NCI-H2081 (cell line): Measurements from ENCODE around the gene FEN1.

Experiments
- DNase-seq, 2 experiments: peaks; one replicate each; lab custom pipeline; 2025; lab: John Stamatoyannopoulos, UW

The FEN1 gene

DNA sequence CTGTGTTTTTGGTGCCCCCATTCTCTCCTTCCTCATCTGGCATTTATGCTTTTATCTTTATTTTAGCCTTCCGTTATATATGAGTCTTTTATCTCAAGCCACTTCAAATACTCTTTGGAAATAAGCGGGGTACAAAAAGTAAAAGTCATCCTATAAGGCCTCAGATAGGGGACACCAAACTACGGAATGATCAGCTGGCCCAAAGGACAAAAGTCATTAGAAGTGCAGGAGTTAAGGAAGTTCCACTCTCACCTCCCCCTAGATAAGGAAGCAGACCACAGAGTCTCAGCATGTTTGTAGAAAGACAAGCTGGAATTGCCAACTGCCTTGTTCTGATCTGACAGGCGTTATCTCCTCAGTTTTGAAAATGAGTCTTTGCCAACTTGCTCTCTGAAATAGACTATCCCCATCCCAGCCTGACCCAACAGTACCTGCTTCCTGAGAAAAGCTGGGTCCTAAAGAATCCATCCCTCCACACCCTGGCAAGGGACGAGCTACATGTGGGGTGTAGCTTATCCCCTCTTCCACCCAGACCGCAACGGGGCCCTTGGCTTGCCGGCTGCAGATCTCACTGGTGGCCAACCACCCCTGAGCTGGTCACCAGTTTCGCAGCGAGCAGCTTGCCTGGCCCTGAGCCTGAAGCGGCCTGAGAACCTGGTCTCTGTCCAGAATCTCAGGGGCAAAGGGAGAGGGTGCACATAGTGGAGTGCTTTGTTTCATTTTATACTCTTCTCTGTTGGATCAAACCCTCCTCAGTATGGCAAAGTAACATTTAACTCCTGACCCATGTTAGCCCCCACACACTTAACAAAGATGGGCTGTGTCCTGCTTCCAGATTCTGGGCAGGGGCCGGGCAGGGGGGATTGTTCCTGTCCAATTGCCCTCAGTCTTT is 49.2 kb downstream of the FEN1 start:
- no peak for DNase-seq

DNA sequence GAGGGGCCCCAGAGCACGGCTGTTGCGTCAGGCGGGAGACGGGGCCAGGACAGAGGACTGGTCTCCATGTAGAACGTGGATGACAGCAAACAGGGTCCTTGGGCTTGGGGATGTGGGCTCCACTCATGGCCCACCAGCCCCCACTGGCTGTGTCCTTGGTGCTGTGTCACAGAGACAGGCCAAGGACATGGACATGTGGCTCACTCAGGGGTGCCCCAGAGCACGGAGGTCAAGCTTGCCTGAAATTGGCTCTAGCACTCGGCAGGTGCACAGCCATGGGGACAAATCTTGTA is 49.8 kb downstream of the FEN1 start:
- no peak for DNase-seq

DNA sequence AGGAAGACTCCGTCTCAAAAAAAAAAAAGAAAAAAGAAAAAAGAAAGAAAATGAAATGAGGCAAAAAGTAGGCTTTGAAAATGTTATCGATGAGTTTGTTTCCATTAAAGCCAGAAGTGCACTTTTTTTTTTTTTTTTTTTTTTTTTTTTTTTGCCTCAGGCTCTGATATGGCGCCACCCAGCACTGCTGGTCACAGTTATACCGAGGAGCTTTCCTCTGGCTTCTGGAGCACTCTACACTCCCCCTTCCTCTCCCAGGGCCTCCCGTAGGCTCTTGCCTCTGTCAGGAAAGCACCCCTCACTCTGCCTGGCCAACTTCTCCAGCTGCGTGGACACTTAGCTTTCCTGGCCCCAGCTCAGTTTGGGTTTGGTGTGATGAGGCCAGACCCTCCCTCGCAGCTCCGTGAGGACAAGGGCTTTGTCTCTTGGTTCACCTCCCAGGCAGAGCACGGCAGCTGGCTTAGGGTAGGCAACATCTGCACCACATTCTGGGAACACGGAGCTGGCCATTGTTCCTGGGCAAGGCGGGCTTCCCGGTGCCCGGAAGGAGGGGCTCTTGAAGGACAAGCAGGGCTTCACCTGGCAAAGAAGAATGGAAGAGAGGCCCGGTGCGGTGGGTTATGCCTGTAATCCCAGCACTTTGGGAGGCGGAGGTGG is 52.3 kb downstream of the FEN1 start:
- no peak for DNase-seq

DNA sequence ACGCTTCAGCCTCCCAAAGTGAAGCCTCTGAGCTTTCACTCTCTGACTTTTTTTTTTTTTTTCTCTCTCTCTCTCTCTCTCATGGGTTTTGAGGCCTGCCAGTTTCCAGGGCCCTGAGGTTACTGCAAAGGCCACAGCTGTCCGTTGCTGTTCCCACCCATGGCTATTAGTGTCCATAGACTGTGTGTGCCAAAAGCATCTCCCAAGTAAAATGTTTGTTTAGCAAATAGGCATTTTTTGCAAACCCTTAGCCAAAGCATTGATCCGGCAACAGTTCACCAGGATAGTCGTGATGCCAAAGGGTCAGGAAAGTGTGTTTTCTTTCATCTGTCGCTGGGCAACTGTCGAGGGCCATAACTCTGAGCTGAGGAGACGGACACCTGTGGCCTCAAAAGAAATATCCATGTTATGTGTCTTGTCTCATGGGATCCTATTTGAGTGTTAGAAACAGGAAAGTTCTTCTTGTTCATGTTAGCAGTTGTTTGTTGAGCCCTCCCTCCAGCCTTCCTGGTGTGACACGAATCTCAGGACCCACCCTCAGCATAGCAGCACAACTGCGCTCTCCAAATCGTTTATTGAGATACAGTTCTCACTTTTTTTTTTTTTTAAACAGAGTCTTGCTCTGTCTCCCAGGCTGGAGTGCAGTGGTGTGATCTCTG is 53.8 kb downstream of the FEN1 start:
- no peak for DNase-seq
